ENCODE measurements around the gene TMEM140. TPM values are rescaled to one million over a fixed set of nuclear protein-coding genes. Genes with fewer than 3 reads are reported as not detected.

The TMEM140 gene
- total and polyA plus RNA-seq, 9 of the 15 experiments (the other 6 are each of a cell fraction or from before 2014, with no cell fraction given), result 0.03 to 0.82 (median 0.23) TPM

DNA sequence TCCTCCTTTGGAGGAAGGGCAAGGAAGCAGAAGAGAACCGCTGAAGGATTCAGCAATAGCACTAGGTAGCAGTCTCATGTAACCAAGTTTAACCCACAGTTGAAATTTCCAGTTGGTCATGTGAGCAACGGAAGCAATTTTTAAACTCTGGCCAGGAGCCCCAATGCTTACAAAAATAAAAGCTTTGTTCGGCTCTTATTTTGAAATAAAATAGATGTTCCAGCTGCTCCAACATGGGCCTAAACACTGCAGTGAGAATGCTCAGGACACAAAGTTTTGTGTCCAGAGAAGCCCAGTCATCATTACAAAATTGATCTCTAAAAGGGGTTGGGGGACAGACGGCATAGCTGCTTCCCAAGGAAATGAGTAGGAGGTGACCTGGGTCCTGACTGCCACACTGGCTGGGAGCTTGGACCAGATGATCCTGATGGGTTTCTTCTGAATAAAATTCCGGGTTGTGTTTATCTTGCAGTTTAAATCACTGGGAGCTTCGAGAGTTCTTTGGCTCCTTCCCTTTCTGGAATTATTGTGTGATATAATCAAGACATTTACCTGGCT is 452 bp upstream of the TMEM140 start (continued):
- no peak for TF ChIP-seq SUPT5H (IDR thresholded peaks at IDR 0.05)

DNA sequence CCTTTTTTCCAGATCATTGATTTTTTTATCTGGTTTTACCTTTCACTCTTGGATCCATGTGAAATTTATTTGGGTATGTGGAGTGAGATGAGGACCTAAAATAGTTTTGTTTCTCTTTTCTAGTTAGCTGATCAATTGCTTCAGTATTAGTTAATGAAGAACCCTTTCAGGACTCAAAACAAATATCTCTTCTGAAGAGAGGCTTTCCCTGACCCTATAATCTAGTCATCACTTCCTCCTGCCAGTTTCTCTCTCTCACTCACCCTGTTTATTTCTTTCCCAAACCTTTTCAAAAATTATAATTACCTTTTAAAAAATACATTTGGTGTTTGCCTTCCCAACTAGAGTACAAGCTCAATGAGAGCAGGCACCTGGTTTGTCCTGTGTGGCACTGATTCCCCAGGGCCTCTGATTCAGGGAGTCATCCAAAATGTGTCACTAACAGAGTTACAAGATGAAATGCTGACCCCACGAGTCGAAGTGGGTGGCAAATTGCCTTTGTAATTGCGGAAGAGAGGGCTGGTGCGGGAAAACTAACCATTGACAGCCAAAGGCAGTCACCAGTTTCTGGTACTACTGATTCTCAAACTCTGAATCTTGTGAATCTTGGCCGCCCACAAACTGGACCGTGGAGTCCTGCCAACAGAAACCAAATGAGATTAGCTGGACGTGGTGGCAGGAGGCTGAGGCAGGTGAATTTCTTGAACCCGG is 2.4 kb downstream of the TMEM140 start:
- Histone ChIP-seq H4K20me1 (replicated peaks; ENCODE audit: control insufficient read depth, insufficient read depth, low read length) (no peaks in the 10 kb centered on the region), H3K9me3 (replicated peaks; ENCODE audit: control insufficient read depth, insufficient read depth, low read depth, low read length) (no peaks in the 10 kb centered on the region; the same call in 1 of the 2 replicates), H3K79me2 (ENCODE audit: control insufficient read depth, insufficient read depth, low read length) (no peaks in the 10 kb centered on the region), H3K27ac (ENCODE audit: extremely low read depth, low read depth, low read length) (no peak overlapping the region), H3K4me3 (no peak overlapping the region), H3K9ac (ENCODE audit: insufficient read depth in 1 of 2, low read depth in 2 of 2, low read length in 2 of 2) (no peak overlapping the region), H3K4me2 (ENCODE audit: insufficient read depth, low read length) (no peak overlapping the region), H3K36me3 (ENCODE audit: control insufficient read depth, insufficient read depth, low read length) (no peaks in the 10 kb centered on the region), H3K4me1 (replicated peaks in 1 of 2; ENCODE audit: control insufficient read depth in 2 of 2, insufficient read depth in 2 of 2, low read length in 2 of 2) (peaks cover 0 to 11% of the 10 kb centered on the region in 2 experiments; a peak in 3 of 5 replicates), H3K9me1 (ENCODE audit: control insufficient read depth, insufficient read depth, low read length) (no peaks in the 10 kb centered on the region), H2AFZ (ENCODE audit: low read depth, low read length) (no peak overlapping the region), H3K27me3 (ENCODE audit: control insufficient read depth in 2 of 2, insufficient read depth in 2 of 2, low read length in 2 of 2) (no peaks in the 10 kb centered on the region)
- CTCF ChIA-PET (ENCODE audit: low intra/inter-chr PET ratio), result no interaction called here
- no peak for DNase-seq (ENCODE audit: extremely low read depth in 1 of 4, low spot score in 3 of 4)
- intact Hi-C loops (cut with micrococcal nuclease) (no loop called here), in situ Hi-C loops (cut with MboI) (no loop called here)
- peak; percentile 31; the same call in 1 of the 2 replicates for TF ChIP-seq ZNF316 (IDR thresholded peaks at IDR 0.05)
- TF ChIP-seq MCM5 (IDR thresholded peaks at IDR 0.05; ENCODE audit: low read depth), result no peak
- TF ChIP-seq GABPB1 (CRISPR knock-in tag; IDR thresholded peaks at IDR 0.05), result no peak
- POLR2A ChIA-PET, result interaction anchor here (2.3 kb wide), 1 partner anchor 10 kb away, joined by 11 read pairs; no protein-coding TSS in a partner anchor
- 16% methylated on average over 8 of the region's 8 CpGs for WGBS (ENCODE audit: insufficient coverage, low coverage, missing lambda C conversion rate)
- BruUV-seq (replicated peaks), result no TSS peak
- FAIRE-seq, result no peak
- ATAC-seq, result no peak

Measured in K562 (cell line).